ENCODE data around the gene MAP2K3. TPM values are rescaled to one million over a fixed set of nuclear protein-coding genes. Genes with fewer than 3 reads are reported as not detected.
A peak's percentile ranks its signal among the peaks of the same experiment; 100 is the strongest.

MAP2K3 gene
- total RNA-seq, 1 donor from 2014 or later = 55.2 TPM

- DNase-seq = peak; percentile 24
- Histone ChIP-seq H3K27me3 (ENCODE audit: low read depth) (no peaks in the 10 kb centered on the region), H3K4me1 (peaks cover 12% of the 10 kb centered on the region), H3K36me3 (no peaks in the 10 kb centered on the region), H3K9me3 (no peaks in the 10 kb centered on the region), H3K4me3 (no peak overlapping the region), H3K27ac (no peak overlapping the region)
- intact Hi-C loops (cut with DNase I) = no loop called here
- ATAC-seq = no peak
- TF ChIP-seq CTCF (IDR thresholded peaks at IDR 0.05) = no peak
Measured at GRCh38 chr17:21355586-21355985, 71.1 kb downstream of the MAP2K3 start.

- DNase-seq = no peak
- no peak for TF ChIP-seq CTCF (IDR thresholded peaks at IDR 0.05)
- no peaks in the 10 kb centered on the region for H3K36me3 ChIP-seq
Measured at GRCh38 chr17:21356537-21357127, 72.1 kb downstream of the MAP2K3 start.

GRCh38 chr17:21357281-21357680 is 72.8 kb downstream of the MAP2K3 start:
- intact Hi-C loops (cut with DNase I) = no loop called here
- no peak for TF ChIP-seq CTCF (IDR thresholded peaks at IDR 0.05)
- H3K4me3 ChIP-seq = no peak overlapping the region
- DNase-seq (no peak), ATAC-seq (no peak)
- no peaks in the 10 kb centered on the region for H3K9me3 ChIP-seq
- no peaks in the 10 kb centered on the region for H3K36me3 ChIP-seq
- no peak overlapping the region for H3K27ac ChIP-seq
- H3K27me3 ChIP-seq (ENCODE audit: low read depth) = no peaks in the 10 kb centered on the region
- peaks cover 12% of the 10 kb centered on the region for H3K4me1 ChIP-seq

More at GRCh38 chr17:21356537-21357127, 72.1 kb downstream of the MAP2K3 start:
- ATAC-seq = no peak
- H3K27me3 ChIP-seq (ENCODE audit: low read depth) = no peaks in the 10 kb centered on the region
- H3K4me3 ChIP-seq = no peak overlapping the region
- peaks cover 12% of the 10 kb centered on the region for H3K4me1 ChIP-seq
- intact Hi-C loops (cut with DNase I) = no loop called here
- H3K27ac ChIP-seq = no peak overlapping the region
- no peaks in the 10 kb centered on the region for H3K9me3 ChIP-seq

- no peak for DNase-seq
- H3K27ac ChIP-seq = no peak overlapping the region
- no peaks in the 10 kb centered on the region for H3K36me3 ChIP-seq
- no peaks in the 10 kb centered on the region for H3K9me3 ChIP-seq
- H3K4me3 ChIP-seq = no peak overlapping the region
- no peaks in the 10 kb centered on the region for H3K27me3 ChIP-seq (ENCODE audit: low read depth)
- peaks cover 12% of the 10 kb centered on the region for H3K4me1 ChIP-seq
- intact Hi-C loops (cut with DNase I) = no loop called here
- ATAC-seq = no peak
- no peak for TF ChIP-seq CTCF (IDR thresholded peaks at IDR 0.05)
Measured at GRCh38 chr17:21357696-21358656, 73.5 kb downstream of the MAP2K3 start.

GRCh38 chr17:21358682-21359482 is 74.4 kb downstream of the MAP2K3 start:
- Histone ChIP-seq H3K9me3 (no peaks in the 10 kb centered on the region), H3K27ac (no peak overlapping the region), H3K4me1 (peaks cover 12% of the 10 kb centered on the region), H3K27me3 (ENCODE audit: low read depth) (no peaks in the 10 kb centered on the region), H3K36me3 (no peaks in the 10 kb centered on the region), H3K4me3 (no peak overlapping the region)
- TF ChIP-seq CTCF (IDR thresholded peaks at IDR 0.05) = no peak
- DNase-seq (no peak), ATAC-seq (peak; percentile 65 to 77)
- intact Hi-C loops (cut with DNase I) = no loop called here
